NCI-H345 (cell line): ENCODE results near the gene BCL2L12.
"Not testable (repeated sequence)": the region's sequence is repeated elsewhere in the genome, so short reads cannot be mapped to it uniquely, and the experiment has no call there.

Experiments
- DNase-seq: peaks from one replicate; lab custom pipeline; 2025; lab: John Stamatoyannopoulos, UW

Gene BCL2L12

GRCh38 chr19:49665351-49666119 is at the start of gene BCL2L12, which contains the start of gene IRF3:
Gene BCL2L12, plus strand, starts transcription at chr19:49665933. Its CDS starts 760 bp downstream, at chr19:49666693.
Gene IRF3, minus strand, starts transcription at chr19:49665857. Its CDS starts 1,019 bp downstream, at chr19:49664838.
- DNase-seq = peak; percentile 86

GRCh38 chr19:49616532-49616931 is 49.2 kb upstream of the BCL2L12 start:
- DNase-seq = no peak

- DNase-seq = no peak
These were observed 48.8 kb upstream of the BCL2L12 start for GRCh38 chr19:49616945-49617344.

- DNase-seq = not testable (repeated sequence)
These were observed 47.9 kb upstream of the BCL2L12 start for GRCh38 chr19:49617860-49618259.

GRCh38 chr19:49624967-49625910 is 40.5 kb upstream of the BCL2L12 start:
- no peak for DNase-seq

GRCh38 chr19:49626226-49626625 is 39.5 kb upstream of the BCL2L12 start:
- no peak for DNase-seq

- DNase-seq = no peak
These were observed 36.1 kb upstream of the BCL2L12 start for GRCh38 chr19:49629659-49630058.

- DNase-seq = no peak
These were observed 34.6 kb upstream of the BCL2L12 start for GRCh38 chr19:49631014-49631588.

GRCh38 chr19:49631610-49632192 is 34.0 kb upstream of the BCL2L12 start:
- no peak for DNase-seq

- no peak for DNase-seq
These were observed 33.2 kb upstream of the BCL2L12 start for GRCh38 chr19:49632576-49632975.

GRCh38 chr19:49633273-49633672 is 32.5 kb upstream of the BCL2L12 start:
- DNase-seq = not testable (repeated sequence)

- no peak for DNase-seq
These were observed 30.1 kb upstream of the BCL2L12 start for GRCh38 chr19:49635530-49636232.

GRCh38 chr19:49636233-49636932 is 29.4 kb upstream of the BCL2L12 start:
- DNase-seq = no peak

GRCh38 chr19:49637821-49638738 is 27.7 kb upstream of the BCL2L12 start:
- DNase-seq = no peak

- DNase-seq = no peak
These were observed 26.2 kb upstream of the BCL2L12 start for GRCh38 chr19:49639401-49640112.

- peak; percentile 97 for DNase-seq
These were observed 25.4 kb upstream of the BCL2L12 start, which contains the start of gene RRAS for GRCh38 chr19:49640113-49640898. Gene RRAS, minus strand, starts transcription at chr19:49640143. Its CDS starts 45 bp downstream, at chr19:49640098.

GRCh38 chr19:49641688-49642491 is 23.8 kb upstream of the BCL2L12 start, which contains the start of gene SCAF1:
Gene SCAF1, plus strand, starts transcription at chr19:49642209. Its CDS starts 2,818 bp downstream, at chr19:49645027.
- DNase-seq = peak; percentile 98
